Smooth muscle cell (in vitro differentiated cells): ENCODE results near the gene PIH1D1. TPM values are rescaled to one million over a fixed set of nuclear protein-coding genes. Genes with fewer than 3 reads are reported as not detected.

Experiments used
- DNase-seq: peaks from one replicate; lab custom pipeline; 2025; ENCODE audit not compliant: unreplicated experiment; lab: John Stamatoyannopoulos, UW
- H2AFZ ChIP-seq: fragments of 200-600 bp; sonication (generic); 2 replicates; pipeline ENCODE4 v1.6.0; 2016; ENCODE audit warnings: antibody characterized with exemption, low read depth, mild to moderate bottlenecking
- H3F3A ChIP-seq: fragments of 200-600 bp; sonication (generic); 2 replicates; pipeline ENCODE4 v1.6.0; 2017; ENCODE audit warnings: antibody characterized with exemption, low read depth
- H3K27ac ChIP-seq: fragments of 200-600 bp; sonication (generic); 2 replicates; pipeline ENCODE4 v1.5.1; 2016; ENCODE audit warnings: low read depth, mild to moderate bottlenecking
- H3K27me3 ChIP-seq: fragments of 200-600 bp; sonication (generic); 2 replicates; pipeline ENCODE4 v1.6.1; 2016; ENCODE audit warnings: low read depth, mild to moderate bottlenecking
- H3K36me3 ChIP-seq: fragments of 200-600 bp; sonication (generic); 2 replicates; pipeline ENCODE4 v1.5.1; 2016; ENCODE audit warnings: low read depth
- H3K4me1 ChIP-seq: fragments of 200-600 bp; sonication (generic); 2 replicates; pipeline ENCODE4 v1.5.1; 2016; ENCODE audit warnings: low read depth
- H3K4me2 ChIP-seq: fragments of 200-600 bp; sonication (generic); 2 replicates; pipeline ENCODE4 v1.6.0; 2016; ENCODE audit warnings: mild to moderate bottlenecking
- H3K4me3 ChIP-seq: fragments of 200-600 bp; sonication (generic); 2 replicates; pipeline ENCODE4 v1.5.1; 2016; ENCODE audit warnings: mild to moderate bottlenecking
- H3K79me2 ChIP-seq: fragments of 200-600 bp; sonication (generic); 2 replicates; pipeline ENCODE4 v1.6.0; 2016; ENCODE audit warnings: low read depth, mild to moderate bottlenecking
- H3K9ac ChIP-seq: fragments of 200-600 bp; sonication (generic); 2 replicates; pipeline ENCODE4 v1.6.0; 2016; ENCODE audit warnings: low read depth
- H3K9me3 ChIP-seq: fragments of 200-600 bp; sonication (generic); replicated peaks from 2 replicates; pipeline ENCODE4 v1.5.1; 2016; ENCODE audit warnings: low read depth
- H4K20me1 ChIP-seq: fragments of 200-600 bp; sonication (generic); 2 replicates; pipeline ENCODE4 v1.6.0; 2016; ENCODE audit warnings: low read depth
- WGBS: methylation state at CpG from one replicate; pipeline ENCODE4 v1.1.7; 2016; ENCODE audit warnings: low lambda C conversion rate; 5-methylcytosine and 5-hydroxymethylcytosine counted together
- polyA plus RNA-seq: library from polyadenylated mRNA; unstranded; fragments of >200 nt; fragmentation: Nextera tagmentation; extraction: Ambion mirVana; gene quantifications from 2 replicates; pipeline ENCODE4 v1.2.1, GENCODE V29; 2016
- total RNA-seq: library from RNA; depleted of rRNA; stranded (reverse); fragments of >200 nt; gene quantifications from 2 replicates; pipeline ENCODE4 v1.2.3, GENCODE V29; 2014
- TF ChIP-seq, protein P1 (sequence below): fragments of 200-600 bp; sonication (generic); IDR thresholded peaks from 2 replicates; pipeline ENCODE4 v1.5.1; 2017; ENCODE audit warnings: borderline replicate concordance, mild to moderate bottlenecking, antibody characterized with exemption; ENCODE audit not compliant: insufficient read depth, poor library complexity, severe bottlenecking

The PIH1D1 gene
- total and polyA plus RNA-seq, 2 experiments from 2014 or later, result 77.1 to 89.8 TPM

GRCh38 chr19:49487277-49488045, 35.8 kb upstream of the PIH1D1 start, which contains the start of gene RPL13A:
Gene RPL13A (plus strand): TSS chr19:49487608. CDS start chr19:49487630, 22 bp downstream.
- Histone ChIP-seq H3K9me3 (no peaks in the 10 kb centered on the region), H3K4me3 (peak within 1 kb of the TSS; percentile 100), H3K27me3 (no peaks in the 10 kb centered on the region), H2AFZ (peak within 1 kb of the TSS; percentile 85), H3K4me2 (peak within 1 kb of the TSS; percentile 94), H3F3A (peaks cover 31% of the 10 kb centered on the region), H3K27ac (peak within 1 kb of the TSS; percentile 88), H3K4me1 (peaks cover 13% of the 10 kb centered on the region), H3K79me2 (peaks cover 37% of the 10 kb centered on the region), H3K36me3 (no peaks in the 10 kb centered on the region), H4K20me1 (peaks cover 49% of the 10 kb centered on the region), H3K9ac (peak within 1 kb of the TSS; percentile 99)
- WGBS, result under 1% methylated on average over 56 of the region's 57 CpGs
- DNase-seq, result peak; percentile 98
- TF ChIP-seq, protein P1, sequence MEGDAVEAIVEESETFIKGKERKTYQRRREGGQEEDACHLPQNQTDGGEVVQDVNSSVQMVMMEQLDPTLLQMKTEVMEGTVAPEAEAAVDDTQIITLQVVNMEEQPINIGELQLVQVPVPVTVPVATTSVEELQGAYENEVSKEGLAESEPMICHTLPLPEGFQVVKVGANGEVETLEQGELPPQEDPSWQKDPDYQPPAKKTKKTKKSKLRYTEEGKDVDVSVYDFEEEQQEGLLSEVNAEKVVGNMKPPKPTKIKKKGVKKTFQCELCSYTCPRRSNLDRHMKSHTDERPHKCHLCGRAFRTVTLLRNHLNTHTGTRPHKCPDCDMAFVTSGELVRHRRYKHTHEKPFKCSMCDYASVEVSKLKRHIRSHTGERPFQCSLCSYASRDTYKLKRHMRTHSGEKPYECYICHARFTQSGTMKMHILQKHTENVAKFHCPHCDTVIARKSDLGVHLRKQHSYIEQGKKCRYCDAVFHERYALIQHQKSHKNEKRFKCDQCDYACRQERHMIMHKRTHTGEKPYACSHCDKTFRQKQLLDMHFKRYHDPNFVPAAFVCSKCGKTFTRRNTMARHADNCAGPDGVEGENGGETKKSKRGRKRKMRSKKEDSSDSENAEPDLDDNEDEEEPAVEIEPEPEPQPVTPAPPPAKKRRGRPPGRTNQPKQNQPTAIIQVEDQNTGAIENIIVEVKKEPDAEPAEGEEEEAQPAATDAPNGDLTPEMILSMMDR, result no peak

GRCh38 chr19:49486710-49487276, 35.2 kb upstream of the PIH1D1 start:
- WGBS, result 67% methylated on average over 23 of the region's 23 CpGs

DNA sequence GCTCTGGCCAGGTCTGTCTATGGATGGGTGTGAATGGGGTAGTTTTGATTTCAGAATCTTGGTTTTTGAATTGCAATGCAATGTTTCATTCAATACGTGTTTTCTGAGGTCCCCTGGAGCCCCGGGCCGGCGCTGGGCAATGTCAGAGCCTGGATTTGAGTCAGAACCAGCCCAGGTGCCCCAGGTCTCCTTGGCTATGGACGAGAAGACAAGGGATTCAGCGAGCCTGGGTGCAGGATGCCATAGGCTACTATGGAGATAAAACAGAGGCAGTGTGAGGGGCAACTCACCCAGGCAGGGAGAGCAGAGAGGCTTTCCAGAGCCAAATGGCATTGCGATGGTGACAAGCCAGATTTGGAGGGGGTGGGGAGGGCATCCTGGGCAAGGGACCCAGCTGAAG, 34.6 kb upstream of the PIH1D1 start:
- H3K9ac ChIP-seq, result no peak overlapping the region
- WGBS, result 92% methylated on average over 7 of the region's 7 CpGs
- DNase-seq, result no peak
- H3K36me3 ChIP-seq, result no peaks in the 10 kb centered on the region
- H2AFZ ChIP-seq, result no peak overlapping the region
- H3K27me3 ChIP-seq, result no peaks in the 10 kb centered on the region
- H3K27ac ChIP-seq, result no peak overlapping the region
- peaks cover 13% of the 10 kb centered on the region for H3K4me1 ChIP-seq
- no peaks in the 10 kb centered on the region for H3K9me3 ChIP-seq
- TF ChIP-seq, protein P1, result no peak
- H3F3A ChIP-seq, result peaks cover 26% of the 10 kb centered on the region
- peaks cover 38% of the 10 kb centered on the region for H4K20me1 ChIP-seq
- no peak overlapping the region for H3K4me3 ChIP-seq
- H3K79me2 ChIP-seq, result peaks cover 37% of the 10 kb centered on the region
- no peak overlapping the region for H3K4me2 ChIP-seq

More at GRCh38 chr19:49486710-49487276, 35.2 kb upstream of the PIH1D1 start:
- TF ChIP-seq, protein P1, result no peak
- Histone ChIP-seq H3K27ac (no peak overlapping the region), H3K27me3 (no peaks in the 10 kb centered on the region), H3F3A (peaks cover 26% of the 10 kb centered on the region), H2AFZ (peak overlapping the region; percentile 85), H3K36me3 (no peaks in the 10 kb centered on the region), H3K4me2 (peak overlapping the region; percentile 80), H3K4me3 (peak overlapping the region; percentile 36), H3K9ac (peak overlapping the region; percentile 30), H3K4me1 (peaks cover 13% of the 10 kb centered on the region), H3K9me3 (no peaks in the 10 kb centered on the region), H3K79me2 (peaks cover 37% of the 10 kb centered on the region), H4K20me1 (peaks cover 43% of the 10 kb centered on the region)
- DNase-seq, result no peak
